SK-N-SH treated with all-trans-retinoic acid at 6 μM for 48 hours (cell line): ENCODE measurements around the gene SHOX.

Source experiments
- ARNTL ChIP-seq: fragments of 450-650 bp; formaldehyde crosslinking; IDR thresholded peaks from 2 replicates; pipeline ENCODE4 v1.5.0; 2020; ENCODE audit warnings: low read depth, mild to moderate bottlenecking, moderate library complexity, borderline replicate concordance
- CREB5 ChIP-seq: fragments of 250-450 bp; sonication (Bioruptor Pico); IDR thresholded peaks from 2 replicates; pipeline ENCODE4 v1.5.1; 2020; ENCODE audit warnings: low read depth, mild to moderate bottlenecking, moderate library complexity
- PATZ1 ChIP-seq: fragments of 250-450 bp; sonication (Bioruptor Pico); IDR thresholded peaks from 2 replicates; pipeline ENCODE4 v1.8.0; 2020; ENCODE audit warnings: mild to moderate bottlenecking, moderate library complexity, borderline replicate concordance
- POU6F1 ChIP-seq: fragments of 250-450 bp; sonication (Bioruptor Pico); IDR thresholded peaks from 2 replicates; pipeline ENCODE4 v1.8.0; 2021; ENCODE audit warnings: low read depth, mild to moderate bottlenecking, moderate library complexity, borderline replicate concordance
- SNAI2 ChIP-seq: fragments of 250-450 bp; sonication (Bioruptor Pico); IDR thresholded peaks from 2 replicates; pipeline ENCODE4 v1.5.0; 2020; ENCODE audit warnings: mild to moderate bottlenecking, moderate library complexity
- ZFP30 ChIP-seq: fragments of 450-650 bp; formaldehyde crosslinking; IDR thresholded peaks from 2 replicates; pipeline ENCODE4 v1.5.0; 2022; ENCODE audit warnings: mild to moderate bottlenecking, moderate library complexity

DNA sequence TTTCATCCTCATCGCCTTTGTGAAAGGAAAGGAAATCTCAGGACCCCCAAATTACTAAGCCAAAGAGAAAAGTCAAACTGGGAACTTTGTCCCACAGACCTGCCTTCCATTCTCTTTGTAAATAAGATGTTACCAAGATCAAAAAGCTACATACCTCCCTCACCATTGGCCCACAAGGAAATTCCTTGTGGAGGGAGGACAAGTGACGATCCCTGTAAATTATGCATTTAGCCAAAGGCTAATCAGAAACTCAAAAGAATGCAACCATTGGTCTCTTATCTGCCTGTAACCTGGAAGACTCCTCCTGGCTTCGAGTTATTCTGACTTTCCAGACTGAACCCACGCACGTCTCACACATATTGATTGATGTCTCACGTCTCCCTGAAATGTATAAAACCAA is 70.3 kb downstream of the SHOX start:
- TF ChIP-seq ARNTL (no peak), PATZ1 (CRISPR knock-in tag) (no peak), ZFP30 (CRISPR knock-in tag) (no peak), POU6F1 (CRISPR knock-in tag) (no peak), CREB5 (no peak), SNAI2 (CRISPR knock-in tag) (no peak)
